ENCODE data around the gene ATP11B. TPM values are rescaled to one million over a fixed set of nuclear protein-coding genes. Genes with fewer than 3 reads are reported as not detected.

The ATP11B gene
- total RNA-seq, 3 donors from 2014 or later (not counting 1 experiment from before 2014, with no cell fraction given): 157 to 174 (median 172) TPM

GRCh38 chr3:182911782-182912111 is 118.4 kb downstream of the ATP11B start:
- peaks cover 11% of the 10 kb centered on the region for H3K4me1 ChIP-seq (ENCODE audit: control insufficient read depth, insufficient read depth, low read length)
- Mint-ChIP-seq H3K4me1 (peaks cover 47% of the 10 kb centered on the region in 2 donors), H3K27ac (peak overlapping the region; percentile 88 to 92), H3K9me3 (no peaks in the 10 kb centered on the region), H3K4me3 (no peak overlapping the region), H3K27me3 (ENCODE audit: low read depth in 2 of 2) (no peaks in the 10 kb centered on the region), H3K36me3 (no peaks in the 10 kb centered on the region)
- TF ChIP-seq, protein P1, sequence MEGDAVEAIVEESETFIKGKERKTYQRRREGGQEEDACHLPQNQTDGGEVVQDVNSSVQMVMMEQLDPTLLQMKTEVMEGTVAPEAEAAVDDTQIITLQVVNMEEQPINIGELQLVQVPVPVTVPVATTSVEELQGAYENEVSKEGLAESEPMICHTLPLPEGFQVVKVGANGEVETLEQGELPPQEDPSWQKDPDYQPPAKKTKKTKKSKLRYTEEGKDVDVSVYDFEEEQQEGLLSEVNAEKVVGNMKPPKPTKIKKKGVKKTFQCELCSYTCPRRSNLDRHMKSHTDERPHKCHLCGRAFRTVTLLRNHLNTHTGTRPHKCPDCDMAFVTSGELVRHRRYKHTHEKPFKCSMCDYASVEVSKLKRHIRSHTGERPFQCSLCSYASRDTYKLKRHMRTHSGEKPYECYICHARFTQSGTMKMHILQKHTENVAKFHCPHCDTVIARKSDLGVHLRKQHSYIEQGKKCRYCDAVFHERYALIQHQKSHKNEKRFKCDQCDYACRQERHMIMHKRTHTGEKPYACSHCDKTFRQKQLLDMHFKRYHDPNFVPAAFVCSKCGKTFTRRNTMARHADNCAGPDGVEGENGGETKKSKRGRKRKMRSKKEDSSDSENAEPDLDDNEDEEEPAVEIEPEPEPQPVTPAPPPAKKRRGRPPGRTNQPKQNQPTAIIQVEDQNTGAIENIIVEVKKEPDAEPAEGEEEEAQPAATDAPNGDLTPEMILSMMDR (IDR thresholded peaks at IDR 0.05): no peak
- no peak overlapping the region for H3K27ac ChIP-seq (ENCODE audit: low read length)
- H3K9me3 ChIP-seq (ENCODE audit: control insufficient read depth, insufficient read depth, low read length): no peaks in the 10 kb centered on the region
- DNase-seq: no peak
- H3K36me3 ChIP-seq (ENCODE audit: control insufficient read depth, insufficient read depth, low read length): peaks cover 21% of the 10 kb centered on the region
- H3K4me3 ChIP-seq (ENCODE audit: low read length): no peak overlapping the region
- ATAC-seq: no peak
- H3K27me3 ChIP-seq (ENCODE audit: control insufficient read depth, insufficient read depth, low read length): no peaks in the 10 kb centered on the region
- 85% methylated on average over 5 of the region's 5 CpGs for WGBS (ENCODE audit: insufficient coverage)
- intact Hi-C loops (cut with micrococcal nuclease): no loop called here

GRCh38 chr3:182912474-182912873 is 119.2 kb downstream of the ATP11B start:
- Mint-ChIP-seq H3K27ac (peak overlapping the region; percentile 88 to 92), H3K36me3 (no peaks in the 10 kb centered on the region), H3K27me3 (ENCODE audit: low read depth in 2 of 2) (no peaks in the 10 kb centered on the region), H3K4me3 (no peak overlapping the region), H3K4me1 (peaks cover 47% of the 10 kb centered on the region in 2 donors), H3K9me3 (no peaks in the 10 kb centered on the region)
- intact Hi-C loops (cut with micrococcal nuclease): no loop called here
- WGBS (ENCODE audit: insufficient coverage): 98% methylated on average over 3 of the region's 5 CpGs
- Histone ChIP-seq H3K9me3 (ENCODE audit: control insufficient read depth, insufficient read depth, low read length) (no peaks in the 10 kb centered on the region), H3K27ac (ENCODE audit: low read length) (no peak overlapping the region), H3K4me1 (ENCODE audit: control insufficient read depth, insufficient read depth, low read length) (peaks cover 11% of the 10 kb centered on the region), H3K36me3 (ENCODE audit: control insufficient read depth, insufficient read depth, low read length) (peaks cover 18% of the 10 kb centered on the region), H3K4me3 (ENCODE audit: low read length) (no peak overlapping the region), H3K27me3 (ENCODE audit: control insufficient read depth, insufficient read depth, low read length) (no peaks in the 10 kb centered on the region)
- ATAC-seq (peak in 1 of 3 donors; percentile 33), DNase-seq (no peak)
- TF ChIP-seq, protein P1 (IDR thresholded peaks at IDR 0.05): no peak

DNA sequence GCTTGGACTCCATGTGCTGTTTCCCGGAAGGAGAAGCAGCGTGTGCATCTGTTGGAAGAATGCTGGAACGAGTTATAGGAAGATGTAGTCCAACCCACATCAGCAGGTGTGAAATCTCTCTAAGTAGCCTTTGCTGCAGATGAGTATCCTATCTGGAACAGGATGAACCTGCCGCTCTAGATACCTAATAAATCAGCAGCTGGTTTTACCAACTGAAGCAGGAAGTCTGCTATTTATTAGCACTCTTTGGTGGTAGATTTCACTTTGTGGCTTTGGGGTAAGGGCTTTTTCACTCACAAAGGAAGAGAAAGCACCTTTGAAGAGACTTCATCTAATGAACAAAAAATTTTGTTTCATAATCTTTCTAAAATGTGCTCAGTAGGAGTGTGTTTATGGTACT is 120.6 kb downstream of the ATP11B start:
- no peaks in the 10 kb centered on the region for H3K27me3 Mint-ChIP-seq (ENCODE audit: low read depth in 2 of 2)
- H3K36me3 ChIP-seq (ENCODE audit: control insufficient read depth, insufficient read depth, low read length): peaks cover 23% of the 10 kb centered on the region
- intact Hi-C loops (cut with micrococcal nuclease): no loop called here
- TF ChIP-seq, protein P1 (IDR thresholded peaks at IDR 0.05): no peak
- H3K9me3 Mint-ChIP-seq: no peaks in the 10 kb centered on the region
- peaks cover 11% of the 10 kb centered on the region for H3K4me1 ChIP-seq (ENCODE audit: control insufficient read depth, insufficient read depth, low read length)
- no peaks in the 10 kb centered on the region for H3K27me3 ChIP-seq (ENCODE audit: control insufficient read depth, insufficient read depth, low read length)
- H3K4me3 ChIP-seq (ENCODE audit: low read length): no peak overlapping the region
- no peaks in the 10 kb centered on the region for H3K36me3 Mint-ChIP-seq
- WGBS (ENCODE audit: insufficient coverage): 15% methylated on average over 4 of the region's 4 CpGs
- H3K9me3 ChIP-seq (ENCODE audit: control insufficient read depth, insufficient read depth, low read length): no peaks in the 10 kb centered on the region
- peak overlapping the region; percentile 47 for H3K27ac ChIP-seq (ENCODE audit: low read length)
- peaks cover 47% of the 10 kb centered on the region in 2 donors for H3K4me1 Mint-ChIP-seq
- ATAC-seq: peak; percentile 55 to 80 (median 63)
- H3K4me3 Mint-ChIP-seq: peak overlapping the region; percentile 62
- H3K27ac Mint-ChIP-seq: peak overlapping the region; percentile 88 to 92
- DNase-seq: peak in 1 of 2 donors; percentile 59

- no peak for DNase-seq
- Mint-ChIP-seq H3K27me3 (ENCODE audit: low read depth in 2 of 2) (no peaks in the 10 kb centered on the region), H3K4me1 (peaks cover 42 to 43% of the 10 kb centered on the region in 2 donors), H3K27ac (peak overlapping the region; percentile 88 to 92), H3K4me3 (peak overlapping the region; percentile 62), H3K36me3 (no peaks in the 10 kb centered on the region), H3K9me3 (no peaks in the 10 kb centered on the region)
- TF ChIP-seq, protein P1 (IDR thresholded peaks at IDR 0.05): no peak
- Histone ChIP-seq H3K36me3 (ENCODE audit: control insufficient read depth, insufficient read depth, low read length) (peaks cover 27% of the 10 kb centered on the region), H3K27me3 (ENCODE audit: control insufficient read depth, insufficient read depth, low read length) (no peaks in the 10 kb centered on the region), H3K27ac (ENCODE audit: low read length) (no peak overlapping the region), H3K4me1 (ENCODE audit: control insufficient read depth, insufficient read depth, low read length) (peaks cover 11% of the 10 kb centered on the region), H3K9me3 (ENCODE audit: control insufficient read depth, insufficient read depth, low read length) (no peaks in the 10 kb centered on the region), H3K4me3 (ENCODE audit: low read length) (no peak overlapping the region)
- no CpG with 5 or more reads among the region's 1 CpG for WGBS (ENCODE audit: insufficient coverage)
- intact Hi-C loops (cut with micrococcal nuclease): no loop called here
- ATAC-seq: peak in 1 of 3 donors; percentile 12
These were observed 121.0 kb downstream of the ATP11B start for GRCh38 chr3:182914341-182914740.

All from natural killer cell (primary cell).